Measurements from ENCODE around the gene ANGPTL7. TPM values are rescaled to one million over a fixed set of nuclear protein-coding genes. Genes with fewer than 3 reads are reported as not detected.

The ANGPTL7 gene
- total RNA-seq, 1 experiment from 2014 or later, result not detected

GRCh38 chr1:11170102-11170501, 19.1 kb upstream of the ANGPTL7 start:
- H3K36me3 Mint-ChIP-seq, result peaks cover 15% of the 10 kb centered on the region
- ChIA-PET POLR2A (no interaction called here), CTCF (no interaction called here)
- H3K27ac Mint-ChIP-seq, result no peak overlapping the region
- H3K4me1 Mint-ChIP-seq, result no peaks in the 10 kb centered on the region
- no peak overlapping the region for H3K4me3 Mint-ChIP-seq
- no peak for ATAC-seq
- H3K27me3 Mint-ChIP-seq (ENCODE audit: low read depth), result no peaks in the 10 kb centered on the region
- no peaks in the 10 kb centered on the region for H3K9me3 Mint-ChIP-seq
- TF ChIP-seq CDX4 (CRISPR knock-in tag; IDR thresholded peaks at IDR 0.05; ENCODE audit: borderline replicate concordance) (no peak), ZNF121 (CRISPR knock-in tag; IDR thresholded peaks at IDR 0.05) (no peak), IRF2 (CRISPR knock-in tag; IDR thresholded peaks at IDR 0.05; ENCODE audit: borderline replicate concordance, low read depth) (no peak)
- DNase-seq (ENCODE audit: low spot score), result no peak

- Mint-ChIP-seq H3K4me1 (peaks cover 13% of the 10 kb centered on the region), H3K36me3 (no peaks in the 10 kb centered on the region), H3K27me3 (ENCODE audit: low read depth) (no peaks in the 10 kb centered on the region), H3K27ac (no peak overlapping the region), H3K9me3 (no peaks in the 10 kb centered on the region), H3K4me3 (no peak overlapping the region)
- CTCF ChIA-PET, result interaction anchor here (0.6 to 1.5 kb wide), 2 partner anchors 37 to 137 kb away, joined by 4 read pairs; no protein-coding TSS in a partner anchor
- ATAC-seq, result no peak
- DNase-seq (ENCODE audit: low spot score), result no peak
- POLR2A ChIA-PET, result no interaction called here
- no peak for TF ChIP-seq JUN (CRISPR knock-in tag; IDR thresholded peaks at IDR 0.05)
- TF ChIP-seq AR (CRISPR knock-in tag; IDR thresholded peaks at IDR 0.05), result no peak
- no peak for TF ChIP-seq TP53 (CRISPR knock-in tag; IDR thresholded peaks at IDR 0.05)
- TF ChIP-seq ATF6 (CRISPR knock-in tag; IDR thresholded peaks at IDR 0.05), result no peak
- TF ChIP-seq FOXP1 (CRISPR knock-in tag; IDR thresholded peaks at IDR 0.05; ENCODE audit: borderline replicate concordance), result no peak
- no peak for TF ChIP-seq MXD4 (CRISPR knock-in tag; IDR thresholded peaks at IDR 0.05; ENCODE audit: borderline replicate concordance)
- TF ChIP-seq IRF2 (CRISPR knock-in tag; IDR thresholded peaks at IDR 0.05; ENCODE audit: borderline replicate concordance, low read depth), result no peak
- no peak for TF ChIP-seq ZNF416 (CRISPR knock-in tag; IDR thresholded peaks at IDR 0.05)
- no peak for TF ChIP-seq ZNF423 (CRISPR knock-in tag; IDR thresholded peaks at IDR 0.05)
- no peak for TF ChIP-seq PRDM15 (CRISPR knock-in tag; IDR thresholded peaks at IDR 0.05)
- TF ChIP-seq ZNF121 (CRISPR knock-in tag; IDR thresholded peaks at IDR 0.05), result no peak
- TF ChIP-seq NFYB (CRISPR knock-in tag; conservative IDR thresholded peaks at IDR 0.05; ENCODE audit: low read depth), result no peak
- TF ChIP-seq HMGXB4 (CRISPR knock-in tag; IDR thresholded peaks at IDR 0.05), result no peak
- no peak for TF ChIP-seq E2F4 (CRISPR knock-in tag; IDR thresholded peaks at IDR 0.05; ENCODE audit: borderline replicate concordance, low read depth)
- no peak for TF ChIP-seq CREM (CRISPR knock-in tag; IDR thresholded peaks at IDR 0.05)
- TF ChIP-seq ARID4B (CRISPR knock-in tag; IDR thresholded peaks at IDR 0.05; ENCODE audit: borderline replicate concordance), result no peak
Measured at GRCh38 chr1:11174261-11174942, 14.8 kb upstream of the ANGPTL7 start.

Data from WTC11 (cell line).